NCI-H345 (cell line): ENCODE data around the gene GMPPA.

Source experiments
- DNase-seq: peaks from one replicate; lab custom pipeline; 2025; lab: John Stamatoyannopoulos, UW

GMPPA gene

GRCh38 chr2:219540784-219541504 is 42.3 kb downstream of the GMPPA start:
- no peak for DNase-seq

DNA sequence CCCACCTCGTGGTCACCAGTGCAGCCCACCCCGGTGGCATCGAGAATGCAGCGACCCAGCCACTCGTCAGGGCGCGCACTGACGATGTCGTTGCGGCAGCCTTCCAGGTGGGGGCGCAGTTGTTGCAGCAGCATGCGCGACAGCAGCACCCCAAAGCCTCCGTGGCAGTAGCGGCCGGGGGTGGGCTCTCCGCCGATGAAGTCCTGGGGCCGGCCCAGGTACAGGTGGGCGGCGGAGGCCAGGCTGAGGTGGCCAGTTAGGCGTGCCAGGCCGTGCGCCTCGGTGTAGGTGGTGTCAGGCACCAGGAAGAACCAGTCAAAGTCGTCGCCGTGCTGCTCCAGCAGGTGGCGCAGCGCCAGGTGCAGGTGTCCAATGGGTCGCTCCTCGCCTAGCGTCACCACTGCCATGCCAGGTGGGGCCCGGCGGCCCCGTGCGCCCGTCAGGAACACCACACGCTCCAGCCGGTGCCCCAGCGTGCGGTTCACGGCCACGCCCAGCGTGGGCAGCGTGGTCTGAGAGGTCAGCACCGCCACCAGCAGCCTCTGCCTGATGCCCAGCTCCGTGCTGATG is 43.0 kb downstream of the GMPPA start:
- peak; percentile 90 for DNase-seq

DNA sequence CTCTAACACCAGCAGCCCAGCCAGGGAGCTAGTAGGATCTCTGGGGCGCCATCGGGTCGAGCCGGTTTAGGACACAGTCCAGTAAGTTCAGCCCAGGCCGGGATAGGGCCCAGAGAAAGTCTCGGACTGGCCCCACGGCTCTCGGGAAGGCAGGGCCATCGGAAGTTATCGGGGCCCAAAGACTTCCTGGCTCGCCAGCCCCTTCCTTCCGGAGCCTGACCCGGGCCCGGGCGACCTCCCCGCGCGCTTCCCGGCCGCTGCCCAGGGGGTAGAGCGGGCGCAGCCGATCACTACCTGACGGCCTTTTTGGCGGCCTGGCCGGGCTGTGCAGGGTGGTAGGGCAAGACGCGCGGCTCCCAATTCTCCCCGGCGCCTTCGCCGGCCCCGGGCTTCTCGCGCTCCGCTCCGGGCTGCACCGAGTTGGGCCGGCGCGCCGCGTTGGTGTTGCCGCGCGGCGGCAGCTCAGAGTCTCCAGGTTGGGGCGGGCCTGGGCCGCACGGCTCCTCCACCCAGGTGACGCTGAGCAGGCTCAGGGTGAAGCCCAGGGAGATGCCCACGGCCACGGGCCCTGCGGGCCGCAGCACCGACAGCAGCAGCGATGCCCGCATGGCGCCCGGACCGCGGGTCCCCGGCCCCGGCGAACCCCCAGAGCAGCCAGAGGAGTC is 44.4 kb downstream of the GMPPA start:
- DNase-seq = peak; percentile 66

DNA sequence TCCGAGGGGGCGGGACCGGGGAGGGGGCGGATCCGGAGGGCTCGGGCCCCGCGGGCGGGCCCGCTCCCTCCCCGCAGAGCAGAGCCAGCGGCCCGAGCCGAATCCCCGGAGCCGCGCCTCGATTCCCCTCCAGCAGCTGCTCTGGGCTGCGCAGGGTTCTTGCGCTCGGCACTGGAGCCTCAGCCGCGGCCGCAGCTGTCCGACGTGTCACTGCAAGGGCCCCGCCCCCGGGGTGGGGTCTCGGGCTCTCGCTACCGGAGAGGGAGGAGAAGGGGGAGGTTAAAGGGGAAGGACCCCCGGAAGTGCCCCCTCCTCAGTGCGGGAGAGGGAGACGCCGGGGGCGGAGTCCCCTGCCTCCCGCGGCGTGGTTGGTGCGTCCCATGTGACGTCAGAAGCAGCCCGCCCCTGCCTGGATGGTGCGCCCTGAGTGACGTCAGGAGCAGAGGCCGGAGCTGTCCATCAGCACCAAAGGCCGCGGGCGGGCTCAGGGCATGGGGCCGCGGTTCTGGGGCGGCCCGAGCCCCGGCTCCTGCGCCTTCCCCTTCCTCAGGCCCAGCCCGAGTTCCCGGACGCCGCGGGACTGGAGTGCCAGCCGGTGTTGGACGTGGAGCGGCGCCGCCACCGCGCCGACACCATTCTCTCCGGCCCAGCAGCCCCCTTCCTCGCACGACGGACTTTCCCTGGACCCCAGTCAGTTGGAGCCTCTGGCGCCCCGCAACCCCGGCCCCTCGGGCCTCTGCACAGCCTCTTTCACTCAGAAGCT is 45.1 kb downstream of the GMPPA start, which contains the start of the genes CHPF and TMEM198:
TSS of gene CHPF (minus strand) at position 214 of the 763 bp plus-strand sequence. CDS start 271 bp downstream, outside the sequence.
TSS of gene TMEM198 (plus strand) at position 433 of the 763 bp plus-strand sequence. CDS start 700 bp downstream, outside the sequence.
- peak; percentile 99 for DNase-seq

DNA sequence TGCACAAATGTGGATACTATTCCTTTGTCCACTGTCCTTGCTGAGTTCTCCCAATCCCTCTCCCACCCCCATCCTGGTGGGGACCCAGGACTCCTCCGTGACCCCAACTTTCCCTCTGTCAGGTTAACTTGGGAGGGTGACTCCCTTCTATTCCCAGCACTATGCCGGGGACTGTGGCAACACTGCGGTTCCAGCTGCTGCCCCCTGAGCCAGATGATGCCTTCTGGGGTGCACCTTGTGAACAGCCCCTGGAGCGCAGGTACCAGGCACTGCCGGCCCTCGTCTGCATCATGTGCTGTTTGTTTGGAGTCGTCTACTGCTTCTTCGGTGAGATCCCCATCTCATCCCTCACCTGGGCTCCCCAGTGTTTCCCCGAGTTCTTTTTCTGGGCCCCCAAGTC is 45.9 kb downstream of the GMPPA start:
- DNase-seq = no peak

DNA sequence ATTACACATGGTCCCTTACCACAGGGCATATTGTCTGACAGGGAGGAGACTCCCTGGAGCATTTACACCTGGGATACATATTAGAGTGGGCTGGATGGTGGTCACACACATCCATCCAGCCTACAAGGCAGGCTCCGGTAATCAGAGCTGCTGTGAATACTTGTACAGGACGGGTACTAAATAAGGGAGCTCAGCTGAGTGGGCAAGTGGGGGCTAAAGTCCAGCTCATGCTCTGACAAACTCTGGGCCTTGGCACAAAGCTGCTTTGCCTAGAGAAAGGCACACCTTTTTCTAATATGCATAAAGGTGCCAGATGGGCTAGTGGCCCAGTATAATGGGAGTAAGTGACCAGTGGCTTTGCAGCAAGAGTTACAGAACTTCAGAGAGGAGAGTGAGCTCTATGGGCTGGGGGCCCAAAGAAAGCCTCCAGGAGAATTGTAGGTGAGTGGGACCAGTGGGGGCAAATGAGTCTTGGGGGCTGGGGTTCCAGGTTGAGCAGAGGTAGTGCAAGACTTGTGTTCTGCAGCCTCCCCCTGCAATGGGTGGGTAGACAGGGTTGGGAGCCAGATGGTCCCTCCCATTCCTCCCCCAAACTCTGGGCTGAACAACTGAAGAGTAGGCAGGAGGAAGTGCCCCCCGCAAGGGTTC is 46.7 kb downstream of the GMPPA start:
- no peak for DNase-seq

DNA sequence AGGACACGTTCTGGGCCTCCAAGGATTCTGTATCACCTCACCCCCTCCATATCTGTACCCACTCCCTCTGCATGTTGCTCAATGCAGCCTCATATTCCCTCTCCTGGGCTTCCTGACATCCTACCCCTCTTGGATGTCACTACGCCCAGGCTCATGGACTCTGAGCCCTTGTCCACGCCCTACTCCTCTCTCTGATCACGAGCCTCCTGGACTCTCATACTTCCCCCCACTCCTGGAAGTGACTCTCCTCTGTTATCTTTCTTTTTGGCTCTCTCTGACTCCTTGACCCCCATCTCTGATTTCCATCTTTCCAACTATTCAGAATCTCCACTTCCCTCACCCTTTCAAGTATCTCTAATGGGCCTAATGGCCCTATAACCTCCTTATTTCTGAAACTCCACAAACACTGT is 47.3 kb downstream of the GMPPA start:
- no peak for DNase-seq

DNA sequence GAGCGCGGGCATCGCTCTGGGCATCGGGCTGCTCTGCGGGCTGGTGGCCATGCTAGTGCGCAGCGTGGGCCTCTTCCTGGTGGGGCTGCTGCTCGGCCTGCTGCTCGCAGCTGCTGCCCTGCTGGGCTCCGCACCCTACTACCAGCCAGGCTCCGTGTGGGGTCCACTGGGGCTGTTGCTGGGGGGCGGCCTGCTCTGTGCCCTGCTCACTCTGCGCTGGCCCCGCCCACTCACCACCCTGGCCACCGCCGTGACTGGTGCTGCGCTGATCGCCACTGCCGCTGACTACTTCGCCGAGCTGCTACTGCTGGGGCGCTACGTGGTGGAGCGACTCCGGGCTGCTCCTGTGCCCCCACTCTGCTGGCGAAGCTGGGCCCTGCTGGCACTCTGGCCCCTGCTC is 48.9 kb downstream of the GMPPA start:
- no peak for DNase-seq

DNA sequence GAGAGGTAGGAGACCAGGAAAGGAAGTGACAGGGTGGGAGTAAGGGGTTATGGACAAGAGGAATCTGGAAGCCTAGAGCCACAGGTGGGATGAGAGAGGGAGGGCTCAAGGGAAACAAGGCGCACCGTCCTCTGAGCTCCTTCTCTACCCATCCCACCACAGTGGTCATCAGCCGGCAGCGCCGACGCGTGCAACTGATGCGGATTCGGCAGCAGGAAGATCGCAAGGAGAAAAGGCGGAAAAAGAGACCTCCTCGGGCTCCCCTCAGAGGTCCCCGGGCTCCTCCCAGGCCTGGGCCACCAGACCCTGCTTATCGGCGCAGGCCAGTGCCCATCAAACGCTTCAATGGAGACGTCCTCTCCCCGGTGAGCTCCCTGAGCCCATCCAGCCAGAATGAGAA is 50.3 kb downstream of the GMPPA start:
- no peak for DNase-seq

- no peak for DNase-seq
These were observed 50.9 kb downstream of the GMPPA start for GRCh38 chr2:219549619-219550018.

GRCh38 chr2:219551441-219552381 is 53.0 kb downstream of the GMPPA start:
- DNase-seq = no peak

- DNase-seq = peak; percentile 91
These were observed 53.9 kb downstream of the GMPPA start for GRCh38 chr2:219552382-219553167.

DNA sequence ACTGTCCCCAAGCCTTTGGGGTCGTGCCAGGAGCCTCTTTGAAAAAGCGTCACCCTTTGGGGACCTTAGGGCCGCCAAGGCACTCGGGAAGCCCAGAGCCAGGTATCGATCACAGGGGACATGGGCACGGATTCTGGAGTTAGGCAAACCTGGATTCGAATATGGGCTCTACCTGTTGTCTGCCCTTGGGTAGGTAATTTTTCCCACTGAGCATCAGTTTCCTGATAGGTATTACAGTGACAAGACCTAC is 54.4 kb downstream of the GMPPA start:
- DNase-seq = no peak

DNA sequence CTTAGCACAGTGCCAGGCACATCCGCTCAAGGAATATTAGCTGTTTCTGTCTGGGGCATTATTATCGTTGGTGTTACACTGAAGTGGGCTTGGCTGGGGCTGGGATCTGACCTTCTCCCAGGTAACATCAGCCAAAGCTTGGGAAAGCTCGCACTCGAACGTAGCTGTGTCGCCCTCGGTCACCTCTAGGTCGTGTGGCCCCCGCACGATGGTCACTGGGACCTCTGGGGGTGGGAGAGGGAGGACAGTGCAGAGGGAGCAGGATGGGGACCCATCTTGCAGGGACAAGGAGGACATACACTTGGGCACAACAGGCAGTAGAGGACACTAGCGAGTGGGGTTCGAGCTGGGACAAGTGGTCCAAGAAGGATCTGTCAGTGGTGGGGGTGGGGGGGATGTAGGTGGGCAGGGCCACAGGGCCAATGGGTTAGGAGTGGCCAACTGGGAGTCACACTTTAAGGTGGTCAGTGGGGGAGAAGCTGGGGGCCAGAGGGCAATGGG is 54.8 kb downstream of the GMPPA start:
- DNase-seq = no peak

- no peak for DNase-seq
These were observed 55.7 kb downstream of the GMPPA start for GRCh38 chr2:219554350-219554749.

GRCh38 chr2:219555956-219556355 is 57.3 kb downstream of the GMPPA start:
- no peak for DNase-seq

- DNase-seq = no peak
These were observed 57.7 kb downstream of the GMPPA start for GRCh38 chr2:219556413-219556812.
